Nephron progenitor cell (in vitro differentiated cells): ENCODE data around the gene CREB5.

ENCODE experiments used
- DNase-seq: peaks from one replicate; pipeline ENCODE4 v3.0.0; 2021
- H3K27ac Mint-ChIP-seq: 2 replicates; pipeline ENCODE4 v1.8.0; 2021; ENCODE audit warnings: mild to moderate bottlenecking, moderate library complexity, mixed read lengths
- H3K27me3 Mint-ChIP-seq: 2 replicates; pipeline ENCODE4 v1.8.0; 2021; ENCODE audit warnings: mild to moderate bottlenecking, low read depth, mixed read lengths; ENCODE audit not compliant: poor library complexity
- H3K36me3 Mint-ChIP-seq: 2 replicates; pipeline ENCODE4 v1.8.0; 2021; ENCODE audit warnings: low read depth, mixed read lengths
- H3K4me1 Mint-ChIP-seq: 2 replicates; pipeline ENCODE4 v1.8.0; 2021; ENCODE audit warnings: mixed read lengths
- H3K4me3 Mint-ChIP-seq: 2 replicates; pipeline ENCODE4 v1.8.0; 2021; ENCODE audit warnings: mild to moderate bottlenecking, moderate library complexity, mixed read lengths
- H3K9me3 Mint-ChIP-seq: 2 replicates; pipeline ENCODE4 v1.8.0; 2021; ENCODE audit warnings: mild to moderate bottlenecking, moderate library complexity, mixed read lengths
- TF ChIP-seq, protein P1 (sequence below): fragments of 200-600 bp; sonication (generic); IDR thresholded peaks from 2 replicates; pipeline ENCODE4 v1.5.0; 2021; ENCODE audit warnings: antibody characterized with exemption

Gene CREB5

DNA sequence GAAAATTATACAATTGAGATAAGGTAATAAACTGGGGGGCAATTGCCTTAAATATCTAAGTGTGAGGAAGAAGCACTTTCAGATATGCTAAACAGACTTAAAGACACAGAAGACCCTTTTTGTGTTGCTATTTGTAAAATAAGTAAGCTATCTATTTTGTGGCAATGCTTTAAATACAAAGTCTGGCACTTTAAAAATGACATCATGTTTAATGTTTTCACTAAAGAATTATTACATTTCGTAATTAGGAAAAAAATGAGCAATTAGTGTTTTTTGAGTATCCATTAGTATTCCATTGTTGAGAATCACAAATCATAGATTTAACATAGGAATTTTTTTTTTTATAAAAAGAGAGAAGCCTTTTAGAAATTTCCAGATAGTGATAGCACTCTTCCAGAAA lies 2.1 kb downstream of the CREB5 start:
- TF ChIP-seq, protein P1, sequence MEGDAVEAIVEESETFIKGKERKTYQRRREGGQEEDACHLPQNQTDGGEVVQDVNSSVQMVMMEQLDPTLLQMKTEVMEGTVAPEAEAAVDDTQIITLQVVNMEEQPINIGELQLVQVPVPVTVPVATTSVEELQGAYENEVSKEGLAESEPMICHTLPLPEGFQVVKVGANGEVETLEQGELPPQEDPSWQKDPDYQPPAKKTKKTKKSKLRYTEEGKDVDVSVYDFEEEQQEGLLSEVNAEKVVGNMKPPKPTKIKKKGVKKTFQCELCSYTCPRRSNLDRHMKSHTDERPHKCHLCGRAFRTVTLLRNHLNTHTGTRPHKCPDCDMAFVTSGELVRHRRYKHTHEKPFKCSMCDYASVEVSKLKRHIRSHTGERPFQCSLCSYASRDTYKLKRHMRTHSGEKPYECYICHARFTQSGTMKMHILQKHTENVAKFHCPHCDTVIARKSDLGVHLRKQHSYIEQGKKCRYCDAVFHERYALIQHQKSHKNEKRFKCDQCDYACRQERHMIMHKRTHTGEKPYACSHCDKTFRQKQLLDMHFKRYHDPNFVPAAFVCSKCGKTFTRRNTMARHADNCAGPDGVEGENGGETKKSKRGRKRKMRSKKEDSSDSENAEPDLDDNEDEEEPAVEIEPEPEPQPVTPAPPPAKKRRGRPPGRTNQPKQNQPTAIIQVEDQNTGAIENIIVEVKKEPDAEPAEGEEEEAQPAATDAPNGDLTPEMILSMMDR = no peak
- no peak overlapping the region for H3K27ac Mint-ChIP-seq
- H3K4me3 Mint-ChIP-seq = no peak overlapping the region
- DNase-seq = no peak
- H3K27me3 Mint-ChIP-seq = peaks cover 11% of the 10 kb centered on the region
- no peaks in the 10 kb centered on the region for H3K9me3 Mint-ChIP-seq
- no peaks in the 10 kb centered on the region for H3K36me3 Mint-ChIP-seq
- peaks cover 67% of the 10 kb centered on the region for H3K4me1 Mint-ChIP-seq

DNA sequence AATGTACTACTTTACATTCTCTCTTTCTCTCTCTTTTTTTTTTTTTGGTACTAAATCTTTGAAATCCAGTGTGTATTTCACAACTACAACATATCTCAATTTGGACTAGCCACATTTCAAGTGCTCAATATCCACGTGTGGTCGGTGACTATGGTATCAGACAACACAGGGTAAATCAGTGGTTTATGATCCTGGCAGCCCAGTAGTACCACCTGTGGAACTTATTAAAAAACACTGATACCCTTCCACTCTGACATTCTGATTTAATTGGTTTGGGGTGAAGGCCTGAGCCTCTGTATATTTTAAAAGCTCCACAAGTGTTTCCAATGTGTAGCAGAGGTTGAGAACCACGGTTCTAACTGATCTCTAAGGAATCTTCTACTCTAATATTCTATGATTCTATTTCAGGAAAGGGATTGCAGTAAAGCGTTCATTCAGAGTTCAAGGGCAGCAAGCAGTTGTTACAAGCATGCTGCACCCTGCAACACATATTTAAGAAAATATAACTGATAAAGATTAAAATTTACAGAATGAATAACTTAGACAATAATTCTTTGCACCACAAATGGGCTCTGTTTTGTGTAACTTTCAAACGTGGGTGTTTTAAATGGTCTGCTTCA lies 5.1 kb downstream of the CREB5 start:
- no peaks in the 10 kb centered on the region for H3K36me3 Mint-ChIP-seq
- H3K27me3 Mint-ChIP-seq = peaks cover 9% of the 10 kb centered on the region
- TF ChIP-seq, protein P1 = no peak
- no peaks in the 10 kb centered on the region for H3K9me3 Mint-ChIP-seq
- H3K27ac Mint-ChIP-seq = no peak overlapping the region
- no peak for DNase-seq
- peaks cover 42% of the 10 kb centered on the region for H3K4me1 Mint-ChIP-seq
- H3K4me3 Mint-ChIP-seq = no peak overlapping the region

DNA sequence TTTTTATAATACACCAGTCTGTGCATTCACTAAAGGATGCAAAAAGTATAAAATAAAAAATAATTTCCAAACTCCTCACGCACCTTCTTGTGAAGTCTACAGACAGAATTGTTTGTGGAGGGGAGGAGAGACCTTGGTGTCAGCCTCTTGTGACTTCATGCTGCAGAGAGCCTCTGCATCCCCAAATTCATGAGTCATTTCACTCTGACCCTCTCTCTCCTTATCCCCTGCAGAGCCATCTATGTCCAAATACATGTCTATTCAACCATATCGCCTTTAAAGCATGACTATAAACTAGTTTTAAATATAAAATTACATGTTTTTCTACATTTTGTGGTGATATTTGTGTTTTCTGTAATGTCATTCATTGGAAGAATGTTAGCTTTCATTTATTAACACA lies 6.0 kb downstream of the CREB5 start:
- H3K9me3 Mint-ChIP-seq = no peaks in the 10 kb centered on the region
- H3K27me3 Mint-ChIP-seq = peaks cover 14% of the 10 kb centered on the region
- H3K27ac Mint-ChIP-seq = no peak overlapping the region
- TF ChIP-seq, protein P1 = no peak
- no peaks in the 10 kb centered on the region for H3K36me3 Mint-ChIP-seq
- no peak overlapping the region for H3K4me3 Mint-ChIP-seq
- DNase-seq = no peak
- peaks cover 34% of the 10 kb centered on the region for H3K4me1 Mint-ChIP-seq

DNA sequence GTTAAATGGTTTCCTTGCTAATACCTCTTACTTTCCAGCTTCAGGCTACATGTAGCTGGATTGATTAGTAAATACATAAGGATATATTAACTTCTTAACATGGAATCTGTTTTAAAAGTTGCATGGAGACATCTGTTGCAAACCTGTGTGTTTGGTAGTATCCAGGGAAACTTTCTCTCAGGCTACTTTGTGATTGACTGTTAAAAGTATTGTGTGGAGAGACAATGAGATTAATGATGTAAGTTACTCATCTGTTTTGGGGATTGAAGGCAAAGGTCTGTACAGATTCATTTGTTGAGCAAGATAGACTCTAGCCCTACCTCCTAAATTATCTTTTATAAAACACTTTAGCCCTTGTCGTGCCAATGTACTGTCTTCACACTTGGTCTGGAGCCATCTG lies 6.6 kb downstream of the CREB5 start:
- H3K4me1 Mint-ChIP-seq = peaks cover 28% of the 10 kb centered on the region
- peaks cover 14% of the 10 kb centered on the region for H3K27me3 Mint-ChIP-seq
- no peak overlapping the region for H3K4me3 Mint-ChIP-seq
- no peak overlapping the region for H3K27ac Mint-ChIP-seq
- DNase-seq = no peak
- TF ChIP-seq, protein P1 = no peak
- no peaks in the 10 kb centered on the region for H3K9me3 Mint-ChIP-seq
- H3K36me3 Mint-ChIP-seq = no peaks in the 10 kb centered on the region

DNA sequence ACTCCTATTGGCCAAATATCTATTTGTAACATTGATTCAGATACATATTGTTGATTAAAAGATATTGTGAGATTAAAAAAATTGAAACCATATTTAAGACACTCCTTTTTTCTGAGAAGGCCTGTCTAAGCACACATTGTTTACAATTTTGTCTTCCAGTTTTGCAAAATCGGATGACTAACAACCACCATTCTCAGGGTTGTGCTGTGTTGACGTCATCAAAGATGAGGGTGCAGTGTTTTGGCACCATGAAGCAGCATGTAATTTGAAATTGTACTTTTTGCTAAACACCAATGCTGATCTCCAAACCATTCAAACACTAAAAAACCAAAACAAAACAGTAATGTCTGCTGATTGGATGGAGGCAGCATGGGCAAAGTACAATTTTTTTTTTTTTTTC lies 7.4 kb downstream of the CREB5 start:
- no peaks in the 10 kb centered on the region for H3K36me3 Mint-ChIP-seq
- TF ChIP-seq, protein P1 = no peak

DNA sequence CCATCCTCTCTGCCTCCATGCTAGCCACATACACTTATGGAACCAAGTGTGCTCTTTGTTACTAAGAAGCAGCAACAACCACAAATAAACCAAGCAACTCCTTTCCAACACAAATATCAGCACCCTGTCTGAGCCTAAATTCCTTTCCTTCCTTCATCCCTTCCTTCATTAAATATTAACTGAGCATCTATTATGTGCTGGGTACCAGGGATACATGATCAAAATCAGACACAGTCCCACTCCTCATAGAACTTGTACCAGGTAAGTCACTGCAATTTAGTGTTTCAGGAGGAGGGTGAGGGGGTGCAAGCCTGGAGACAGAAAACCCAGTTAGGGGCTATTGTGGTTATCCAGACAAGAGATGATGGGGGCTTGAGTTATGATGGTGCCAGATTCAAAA lies 10.8 kb downstream of the CREB5 start:
- no peak overlapping the region for H3K4me3 Mint-ChIP-seq
- peaks cover 12% of the 10 kb centered on the region for H3K4me1 Mint-ChIP-seq
- H3K9me3 Mint-ChIP-seq = no peaks in the 10 kb centered on the region
- peaks cover 5% of the 10 kb centered on the region for H3K27me3 Mint-ChIP-seq
- TF ChIP-seq, protein P1 = no peak
- no peak for DNase-seq
- H3K27ac Mint-ChIP-seq = no peak overlapping the region
- H3K36me3 Mint-ChIP-seq = no peaks in the 10 kb centered on the region

More for the DNA sequence above, 7.4 kb downstream of the CREB5 start:
- DNase-seq = no peak
- Mint-ChIP-seq H3K4me1 (peaks cover 25% of the 10 kb centered on the region), H3K4me3 (no peak overlapping the region), H3K27me3 (peaks cover 14% of the 10 kb centered on the region), H3K9me3 (no peaks in the 10 kb centered on the region), H3K27ac (no peak overlapping the region)
